Stimulated activated naive CD4-positive, alpha-beta T cell treated with Interleukin-2 at 50 U/mL for 16 hours (primary cell): ENCODE data around the gene SPON1.
A peak's percentile ranks its signal among the peaks of the same experiment; 100 is the strongest.

Source experiments
- DNase-seq: peaks from one replicate; lab custom pipeline; 2025; lab: John Stamatoyannopoulos, UW

The SPON1 gene

GRCh38 chr11:13944911-13945425, 17.6 kb upstream of the SPON1 start:
- no peak for DNase-seq

GRCh38 chr11:13947379-13947778, 15.1 kb upstream of the SPON1 start:
- no peak for DNase-seq

- DNase-seq: no peak
These were observed 12.6 kb upstream of the SPON1 start for GRCh38 chr11:13949876-13950275.

- no peak for DNase-seq
These were observed 10.3 kb upstream of the SPON1 start for GRCh38 chr11:13952221-13952620.

- no peak for DNase-seq
These were observed 9.9 kb upstream of the SPON1 start for GRCh38 chr11:13952668-13953067.

- DNase-seq: no peak
These were observed 7.9 kb upstream of the SPON1 start for GRCh38 chr11:13954591-13954990.

- peak; percentile 10 for DNase-seq
These were observed 6.5 kb upstream of the SPON1 start for GRCh38 chr11:13955971-13956421.

- no peak for DNase-seq
These were observed 5.5 kb upstream of the SPON1 start for GRCh38 chr11:13956988-13957387.

GRCh38 chr11:13958641-13959400, 3.7 kb upstream of the SPON1 start:
- no peak for DNase-seq

- DNase-seq: no peak
These were observed 343 bp upstream of the SPON1 start for GRCh38 chr11:13962198-13962561.

- DNase-seq: peak; percentile 16
These were observed 836 bp downstream of the SPON1 start for GRCh38 chr11:13963169-13963948.

GRCh38 chr11:13963949-13964770, 1.6 kb downstream of the SPON1 start:
- DNase-seq: no peak

- DNase-seq: no peak
These were observed 2.2 kb downstream of the SPON1 start for GRCh38 chr11:13964771-13965074.

GRCh38 chr11:13965337-13965736, 2.8 kb downstream of the SPON1 start:
- no peak for DNase-seq

- DNase-seq: no peak
These were observed 3.5 kb downstream of the SPON1 start for GRCh38 chr11:13966013-13966412.

GRCh38 chr11:13966486-13966885, 4.0 kb downstream of the SPON1 start:
- no peak for DNase-seq

- DNase-seq: no peak
These were observed 8.5 kb downstream of the SPON1 start for GRCh38 chr11:13970986-13971385.

GRCh38 chr11:13972043-13972910, 9.8 kb downstream of the SPON1 start:
- DNase-seq: no peak

GRCh38 chr11:13972944-13973343, 10.4 kb downstream of the SPON1 start:
- no peak for DNase-seq

- no peak for DNase-seq
These were observed 12.1 kb downstream of the SPON1 start for GRCh38 chr11:13974631-13975030.

- no peak for DNase-seq
These were observed 20.7 kb downstream of the SPON1 start for GRCh38 chr11:13983081-13983751.
